ENCODE measurements around the gene HDAC4. TPM values are rescaled to one million over a fixed set of nuclear protein-coding genes. Genes with fewer than 3 reads are reported as not detected.

The HDAC4 gene
- total and polyA plus RNA-seq, 2 donors from 2014 or later: 2.2 to 56.8 TPM

- no peak overlapping the region for H3K9ac ChIP-seq (ENCODE audit: low read length in 3 of 3)
- H3K9me3 ChIP-seq (ENCODE audit: control insufficient read depth in 2 of 3, insufficient read depth in 1 of 3, low read length in 3 of 3): no peaks in the 10 kb centered on the region
- H3K4me1 ChIP-seq (ENCODE audit: control insufficient read depth in 2 of 3, insufficient read depth in 2 of 3, low read depth in 1 of 3, low read length in 3 of 3): peaks cover 0 to 11% (median 11%) of the 10 kb centered on the region in 3 donors
- H3K27ac ChIP-seq (ENCODE audit: low read depth in 2 of 2, low read length in 2 of 2): no peak overlapping the region
- no peak for TF ChIP-seq CTCF (IDR thresholded peaks at IDR 0.05; ENCODE audit: borderline replicate concordance, extremely low read depth, insufficient read depth)
- H3K4me3 ChIP-seq (ENCODE audit: low read length in 3 of 3): no peak overlapping the region
- intact Hi-C loops (cut with DNase I): no loop called here
- no peak for DNase-seq
- peaks cover 0 to 5% (median 2%) of the 10 kb centered on the region in 3 donors for H3K36me3 ChIP-seq (ENCODE audit: control insufficient read depth in 2 of 3, insufficient read depth in 3 of 3, low read length in 3 of 3)
- FAIRE-seq: no peak
- H3K27me3 ChIP-seq (ENCODE audit: control insufficient read depth, insufficient read depth, low read length): no peaks in the 10 kb centered on the region
These were observed 286.1 kb downstream of the HDAC4 start for GRCh38 chr2:239114616-239115265.

GRCh38 chr2:239114119-239114581 is 286.7 kb downstream of the HDAC4 start:
- intact Hi-C loops (cut with DNase I): no loop called here
- no peak for FAIRE-seq
- DNase-seq: peak in 1 of 5 donors; percentile 19
- Histone ChIP-seq H3K27me3 (ENCODE audit: control insufficient read depth, insufficient read depth, low read length) (no peaks in the 10 kb centered on the region), H3K4me3 (ENCODE audit: low read length in 3 of 3) (no peak overlapping the region), H3K27ac (ENCODE audit: low read depth in 2 of 2, low read length in 2 of 2) (no peak overlapping the region), H3K36me3 (ENCODE audit: control insufficient read depth in 2 of 3, insufficient read depth in 3 of 3, low read length in 3 of 3) (peaks cover 3 to 9% (median 5%) of the 10 kb centered on the region in 3 donors), H3K9me3 (ENCODE audit: control insufficient read depth in 2 of 3, insufficient read depth in 1 of 3, low read length in 3 of 3) (no peaks in the 10 kb centered on the region), H3K9ac (ENCODE audit: low read length in 3 of 3) (no peak overlapping the region), H3K4me1 (ENCODE audit: control insufficient read depth in 2 of 3, insufficient read depth in 2 of 3, low read depth in 1 of 3, low read length in 3 of 3) (peaks cover 0 to 11% (median 11%) of the 10 kb centered on the region in 3 donors)
- TF ChIP-seq CTCF (IDR thresholded peaks at IDR 0.05; ENCODE audit: borderline replicate concordance, extremely low read depth, insufficient read depth): no peak

GRCh38 chr2:239113615-239114014 is 287.2 kb downstream of the HDAC4 start:
- no peak for TF ChIP-seq CTCF (IDR thresholded peaks at IDR 0.05; ENCODE audit: borderline replicate concordance, extremely low read depth, insufficient read depth)
- Histone ChIP-seq H3K9me3 (ENCODE audit: control insufficient read depth in 2 of 3, insufficient read depth in 1 of 3, low read length in 3 of 3) (no peaks in the 10 kb centered on the region), H3K4me3 (ENCODE audit: low read length in 3 of 3) (no peak overlapping the region), H3K27me3 (ENCODE audit: control insufficient read depth, insufficient read depth, low read length) (no peaks in the 10 kb centered on the region), H3K36me3 (ENCODE audit: control insufficient read depth in 2 of 3, insufficient read depth in 3 of 3, low read length in 3 of 3) (peaks cover 3 to 9% (median 5%) of the 10 kb centered on the region in 3 donors), H3K27ac (ENCODE audit: low read depth in 2 of 2, low read length in 2 of 2) (no peak overlapping the region), H3K9ac (ENCODE audit: low read length in 3 of 3) (no peak overlapping the region), H3K4me1 (ENCODE audit: control insufficient read depth in 2 of 3, insufficient read depth in 2 of 3, low read depth in 1 of 3, low read length in 3 of 3) (peaks cover 0 to 11% (median 11%) of the 10 kb centered on the region in 3 donors)
- intact Hi-C loops (cut with DNase I): no loop called here
- FAIRE-seq (no peak), DNase-seq (no peak)
